Ovary (tissue), 9 donors: ENCODE measurements around the gene KMT2B. TPM values are rescaled to one million over a fixed set of nuclear protein-coding genes. Genes with fewer than 3 reads are reported as not detected.

ENCODE experiments used
- DNase-seq, 5 donors: peaks; one replicate each; pipeline ENCODE4 v3.0.0-alpha.2; 2019 to 2020
- H3K27ac ChIP-seq, 2 donors: fragments of 200-600 bp; one replicate each; pipeline versions ENCODE4 v1.5.1 to v1.8.0; 2019 to 2022
- H3K27me3 ChIP-seq: fragments of 200-600 bp; one replicate; pipeline ENCODE4 v1.8.0; 2022
- H3K36me3 ChIP-seq: fragments of 200-600 bp; sonication (generic); one replicate; pipeline ENCODE4 v1.5.1; 2019
- H3K4me1 ChIP-seq: one replicate; pipeline ENCODE4 v1.8.1; 2013; ENCODE audit warnings: mild to moderate bottlenecking, moderate library complexity; ENCODE audit not compliant: insufficient read depth
- H3K4me3 ChIP-seq: fragments of 200-600 bp; sonication (generic); one replicate; pipeline ENCODE4 v1.5.1; 2017
- H3K9me3 ChIP-seq, 2 donors: fragments of 200-600 bp in 1 of 2; sonication (generic) in 1 of 2; one replicate each; pipeline versions ENCODE4 v1.5.1 to v1.8.1; 2013 to 2019; ENCODE audit warnings: mild to moderate bottlenecking in 1 of 2, moderate library complexity in 1 of 2
- CTCF ChIP-seq, 3 donors: fragments of 450-650 bp in 2 of 3; fragments of 200-600 bp in 1 of 3; IDR thresholded peaks; one replicate each; pipeline versions ENCODE4 v1.5.1 to v1.8.0; 2016 to 2022; ENCODE audit warnings: antibody characterized with exemption in 3 of 3, mild to moderate bottlenecking in 1 of 3
- EP300 ChIP-seq: sonication (generic); formaldehyde crosslinking; IDR thresholded peaks from one replicate; pipeline ENCODE4 v1.6.1; 2017; ENCODE audit warnings: antibody characterized with exemption
- POLR2A ChIP-seq: fragments of 450-650 bp; IDR thresholded peaks from one replicate; pipeline ENCODE4 v1.6.1; 2017; ENCODE audit warnings: antibody characterized with exemption, mild to moderate bottlenecking, moderate library complexity
- WGBS, 3 donors: extraction: QIAGEN DNeasy Blood & Tissue Kit in 1 of 3; methylation state at CpG; one replicate each; pipeline versions ENCODE4 v1.1.5 to v1.1.7; 2013 to 2017; 5-methylcytosine and 5-hydroxymethylcytosine counted together
- intact Hi-C, 4 donors: fragments of 100-400 bp; cut with DNase I; formaldehyde crosslinking; loops; one replicate each; pipeline versions ENCODE4 v1.11.0 to v1.15.1; 2022 to 2023
- polyA plus RNA-seq, 2 donors: library from polyadenylated mRNA; stranded (reverse); fragments of 200-250 nt in 1 of 2; fragments of 350-450 nt in 1 of 2; fragmentation: Illumina TruSeq in 1 of 2; extraction: RNeasy Lipid Tissue Mini Kit (QIAGEN cat#74804) in 1 of 2; gene quantifications; one replicate each; pipeline ENCODE4 v1.2.3, GENCODE V29; 2013 to 2014
- total RNA-seq, 7 donors: library from RNA; depleted of rRNA in 2 of 7; stranded (reverse); fragments of >200 nt in 2 of 7; fragmentation: NEBNext Ultra II Directional in 3 of 7; extraction: Animal tissue kit (Norgen Biotek cat#: 25700) in 3 of 7; gene quantifications; one replicate each; pipeline versions ENCODE4 v1.1.0 to v1.2.4, GENCODE V29; 2016 to 2023
- donor health status: DM: no; HTN: no; CAD: no; lungs with moderate emphysema.
- donor health status: DM: no; HTN: no; CAD: no.
- donor health status: Bipolar disorder and iron deficiency.
- donor health status: DM: yes; HTN: yes; CAD: no.
- donor health status: DM: no; HTN: no; CAD: no.
- donor health status: DM: yes; HTN: yes; CAD: no.

Gene KMT2B
- total and polyA plus RNA-seq, 9 donors, result 8.8 to 53.7 (median 34.1) TPM

DNA sequence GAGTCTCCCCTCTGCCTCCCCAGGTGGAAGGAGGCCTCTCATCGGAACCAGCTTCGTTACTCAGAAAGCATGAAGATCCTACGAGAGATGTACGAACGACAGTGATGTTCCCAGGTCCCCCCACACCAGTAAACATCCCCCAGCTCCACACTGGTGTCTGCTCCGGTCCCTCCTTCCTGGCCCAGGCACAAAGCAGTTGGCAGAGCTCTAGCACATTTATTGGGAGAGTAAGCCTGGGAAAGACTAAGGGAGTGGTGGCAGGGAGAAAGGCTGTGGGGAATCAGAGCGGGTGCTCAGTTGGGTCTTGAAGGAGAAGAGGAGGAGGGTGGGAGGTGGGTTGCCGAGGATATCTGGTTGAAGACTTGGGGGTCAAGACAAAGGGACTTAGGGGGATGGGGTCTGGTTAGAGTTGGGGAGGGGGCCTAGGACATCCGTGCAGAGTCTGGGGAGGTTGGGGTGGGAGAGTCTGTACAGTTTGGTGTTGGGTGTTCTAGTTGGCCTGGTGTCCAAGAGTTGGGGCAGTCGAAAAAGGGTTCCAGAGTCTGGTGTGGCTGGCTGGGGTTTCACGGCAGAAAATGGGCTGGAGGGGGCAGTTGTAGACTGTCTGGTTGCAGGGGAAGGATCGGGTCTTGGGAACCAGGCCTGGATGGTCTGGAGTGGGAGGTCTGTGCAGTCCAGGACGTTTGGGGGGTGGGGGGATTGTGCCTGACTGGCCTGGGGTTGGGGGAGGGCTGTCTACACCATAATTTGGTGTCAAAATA, 36.7 kb downstream of the KMT2B start:
- WGBS, 3 donors, result 69 to 73% (median 70%) methylated on average over 13 of the region's 13 CpGs
- no peaks in the 10 kb centered on the region for H3K36me3 ChIP-seq
- peak in 4 of 5 donors; percentile 46 to 58 (median 58) for DNase-seq
- no peaks in the 10 kb centered on the region for H3K27me3 ChIP-seq
- peak overlapping the region; percentile 90 to 97 for H3K27ac ChIP-seq
- intact Hi-C loops, result no loop called here
- TF ChIP-seq POLR2A, result no peak
- no peaks in the 10 kb centered on the region for H3K9me3 ChIP-seq
- H3K4me1 ChIP-seq, result peaks cover 12% of the 10 kb centered on the region
- no peak overlapping the region for H3K4me3 ChIP-seq

GRCh38 chr19:35755131-35755549, 37.3 kb downstream of the KMT2B start:
- H3K36me3 ChIP-seq, result no peaks in the 10 kb centered on the region
- peak overlapping the region; percentile 90 to 97 for H3K27ac ChIP-seq
- intact Hi-C loops, result no loop called here
- no peak for DNase-seq
- H3K4me3 ChIP-seq, result peak overlapping the region; percentile 37
- no peaks in the 10 kb centered on the region for H3K27me3 ChIP-seq
- H3K9me3 ChIP-seq, result no peaks in the 10 kb centered on the region
- peaks cover 12% of the 10 kb centered on the region for H3K4me1 ChIP-seq
- WGBS, 3 donors, result 15 to 26% (median 18%) methylated on average over 13 to 17 of the region's 17 CpGs
- TF ChIP-seq CTCF (IDR thresholded peaks at IDR 0.05) (no peak), EP300 (no peak), POLR2A (no peak)

DNA sequence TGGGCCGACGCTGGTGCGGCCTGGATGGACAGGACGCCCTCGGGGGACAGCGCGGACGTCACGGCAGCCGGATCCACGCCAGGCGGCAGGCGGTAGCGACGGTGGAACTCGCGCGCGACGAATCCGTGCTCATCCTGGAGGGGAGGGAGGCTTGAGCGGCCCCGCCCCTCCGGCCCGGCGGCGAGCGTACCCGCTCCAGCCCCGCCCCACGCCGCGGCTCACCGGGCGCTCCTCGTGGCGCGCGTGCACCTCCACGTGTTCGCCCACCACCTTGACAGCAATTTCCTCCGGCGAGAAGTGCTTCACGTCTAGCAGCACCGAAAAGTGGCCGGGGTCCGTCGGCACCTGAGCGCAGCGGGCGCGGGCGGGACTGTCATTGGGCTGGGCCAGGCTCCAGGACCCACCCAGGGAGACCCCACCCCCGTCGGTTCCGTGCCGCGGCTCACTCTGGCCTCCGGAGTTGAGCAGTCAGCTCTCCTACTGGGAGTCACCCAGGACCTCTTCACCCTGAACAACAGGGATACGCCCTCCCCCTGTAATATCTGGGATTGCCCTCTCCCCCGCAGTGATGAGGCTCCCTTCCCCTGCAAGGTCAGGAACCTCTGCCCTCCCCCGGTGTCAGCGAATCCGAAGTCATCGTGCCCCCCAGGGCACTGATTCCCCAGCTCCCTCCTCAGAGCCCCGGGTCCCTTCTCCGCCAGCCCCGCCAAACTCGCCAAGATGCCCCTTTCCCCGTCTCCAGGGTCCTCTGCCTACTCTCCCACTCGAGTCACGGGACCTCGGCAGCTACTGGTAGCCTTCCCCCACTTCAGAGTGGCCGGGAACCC, 38.0 kb downstream of the KMT2B start:
- 3 to 8% (median 5%) methylated on average over 43 to 74 of the region's 74 CpGs for WGBS, 3 donors
- Histone ChIP-seq H3K4me3 (peak overlapping the region; percentile 37), H3K36me3 (no peaks in the 10 kb centered on the region), H3K9me3 (no peaks in the 10 kb centered on the region), H3K27me3 (no peaks in the 10 kb centered on the region), H3K27ac (peak overlapping the region; percentile 90 to 97), H3K4me1 (peaks cover 12% of the 10 kb centered on the region)
- TF ChIP-seq EP300 (peak; percentile 69), POLR2A (peak; percentile 49), CTCF (IDR thresholded peaks at IDR 0.05) (no peak)
- intact Hi-C loops, result loop anchor here in 1 of 4 donors (2.0 kb wide), 1 partner anchor 39 kb away; no protein-coding TSS in a partner anchor
- DNase-seq, result peak; percentile 95 to 96 (median 95)

DNA sequence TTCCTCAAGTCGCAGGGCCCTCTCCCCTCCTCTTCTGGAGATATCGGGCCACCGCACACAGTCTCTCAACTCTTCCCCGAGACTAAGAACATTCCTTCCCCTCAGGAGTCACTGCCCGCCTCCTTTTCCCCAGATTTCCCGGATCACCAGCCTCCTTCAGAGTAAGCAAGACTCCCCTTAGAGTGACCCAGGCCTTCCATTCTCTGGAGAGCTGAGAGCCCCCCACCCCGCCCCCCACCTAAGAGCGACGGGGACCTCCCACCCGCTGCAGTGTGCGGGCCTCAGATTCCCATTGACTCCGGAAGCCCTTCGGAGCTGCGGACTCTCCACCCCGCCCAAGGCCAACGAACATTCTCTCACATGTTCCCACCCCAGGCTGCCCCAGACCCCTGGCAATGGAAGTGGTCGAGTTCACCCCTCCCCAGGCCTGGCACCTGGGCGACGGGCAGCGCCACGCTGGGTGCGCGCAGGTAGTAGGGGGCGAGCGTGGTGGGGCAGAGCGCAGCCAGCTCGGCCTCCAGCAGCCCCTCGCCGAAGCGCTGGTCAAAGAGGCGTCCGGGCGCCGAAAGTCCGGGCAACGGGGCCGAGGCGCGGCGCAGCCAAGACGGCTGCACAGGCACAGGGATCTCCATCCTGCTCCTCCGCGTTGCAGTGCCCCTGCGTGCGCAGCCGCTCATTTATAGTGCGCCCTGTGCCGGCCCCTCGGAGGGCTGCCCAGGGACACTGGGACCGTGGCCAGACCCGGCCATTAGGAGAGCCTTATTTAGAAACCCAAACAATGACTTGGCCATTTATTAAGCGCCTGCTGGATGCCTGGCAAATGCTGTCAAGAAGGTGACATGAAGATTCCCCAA, 38.8 kb downstream of the KMT2B start, which contains the start of gene HSPB6:
HSPB6 (minus strand) TSS at position 653 of the 854 bp plus-strand sequence; CDS start at position 632, 21 bp downstream.
- Histone ChIP-seq H3K9me3 (no peaks in the 10 kb centered on the region), H3K36me3 (no peaks in the 10 kb centered on the region), H3K4me1 (peaks cover 12% of the 10 kb centered on the region), H3K4me3 (peak within 1 kb of the TSS; percentile 37), H3K27ac (peak within 1 kb of the TSS; percentile 93 to 97), H3K27me3 (no peaks in the 10 kb centered on the region)
- intact Hi-C loops, result loop anchor here in 1 of 4 donors (2.0 kb wide), 1 partner anchor 40 kb away; no protein-coding TSS in a partner anchor
- TF ChIP-seq CTCF (IDR thresholded peaks at IDR 0.05) (peak in 1 of 3 donors; percentile 5), EP300 (no peak), POLR2A (peak; percentile 89)
- 1 to 3% (median 2%) methylated on average over 37 to 52 of the region's 52 CpGs for WGBS, 3 donors
- DNase-seq, result peak; percentile 88 to 92 (median 89)
